ENCODE data around the gene CFAP46.

Gene CFAP46

DNA sequence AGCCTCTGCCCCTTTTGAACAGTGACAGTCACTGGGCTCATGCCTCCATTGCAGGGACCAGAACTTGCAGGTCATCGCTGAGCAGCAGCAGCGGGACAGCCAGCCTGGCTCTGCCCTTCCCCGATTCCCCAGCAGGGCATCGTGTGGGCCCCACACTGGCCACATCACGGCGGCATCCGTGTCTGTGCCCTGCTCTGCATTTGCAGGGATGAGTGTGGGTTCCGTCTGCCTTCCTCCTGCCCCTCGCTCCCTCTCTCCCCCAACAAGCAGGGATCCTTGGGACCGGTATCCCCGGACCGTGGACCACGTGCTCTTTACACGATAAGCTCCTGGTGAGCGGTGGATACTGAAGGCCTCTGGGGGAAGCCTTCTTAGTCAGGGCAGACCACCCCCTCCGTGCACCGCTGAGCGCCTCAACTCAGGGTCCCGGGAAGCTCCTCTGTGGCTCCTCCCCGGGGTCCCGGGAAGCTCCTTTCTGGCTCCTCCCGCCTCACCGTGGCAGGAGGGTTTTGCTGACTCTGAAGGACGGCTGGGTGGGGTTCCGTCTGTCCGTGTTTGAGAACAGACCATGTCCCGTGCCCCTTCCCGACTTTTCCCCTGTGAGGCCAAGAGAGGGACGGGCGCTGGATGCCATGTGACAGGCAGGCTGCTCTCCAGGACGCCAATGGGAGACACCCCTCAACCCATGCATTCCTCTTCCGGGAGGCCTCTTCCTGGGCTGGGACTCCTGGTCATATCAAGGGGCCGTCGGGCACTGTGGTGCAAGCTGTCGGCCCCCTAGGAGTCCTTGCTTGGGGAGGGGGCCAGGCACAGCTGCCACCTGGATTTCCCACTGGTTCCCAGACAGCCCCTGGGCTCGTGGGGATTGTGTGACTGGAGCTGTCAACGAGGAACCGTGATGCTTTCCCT, 132.9 kb downstream of the CFAP46 start:
- ChIA-PET POLR2A (no interaction called here), CTCF (no interaction called here)

DNA sequence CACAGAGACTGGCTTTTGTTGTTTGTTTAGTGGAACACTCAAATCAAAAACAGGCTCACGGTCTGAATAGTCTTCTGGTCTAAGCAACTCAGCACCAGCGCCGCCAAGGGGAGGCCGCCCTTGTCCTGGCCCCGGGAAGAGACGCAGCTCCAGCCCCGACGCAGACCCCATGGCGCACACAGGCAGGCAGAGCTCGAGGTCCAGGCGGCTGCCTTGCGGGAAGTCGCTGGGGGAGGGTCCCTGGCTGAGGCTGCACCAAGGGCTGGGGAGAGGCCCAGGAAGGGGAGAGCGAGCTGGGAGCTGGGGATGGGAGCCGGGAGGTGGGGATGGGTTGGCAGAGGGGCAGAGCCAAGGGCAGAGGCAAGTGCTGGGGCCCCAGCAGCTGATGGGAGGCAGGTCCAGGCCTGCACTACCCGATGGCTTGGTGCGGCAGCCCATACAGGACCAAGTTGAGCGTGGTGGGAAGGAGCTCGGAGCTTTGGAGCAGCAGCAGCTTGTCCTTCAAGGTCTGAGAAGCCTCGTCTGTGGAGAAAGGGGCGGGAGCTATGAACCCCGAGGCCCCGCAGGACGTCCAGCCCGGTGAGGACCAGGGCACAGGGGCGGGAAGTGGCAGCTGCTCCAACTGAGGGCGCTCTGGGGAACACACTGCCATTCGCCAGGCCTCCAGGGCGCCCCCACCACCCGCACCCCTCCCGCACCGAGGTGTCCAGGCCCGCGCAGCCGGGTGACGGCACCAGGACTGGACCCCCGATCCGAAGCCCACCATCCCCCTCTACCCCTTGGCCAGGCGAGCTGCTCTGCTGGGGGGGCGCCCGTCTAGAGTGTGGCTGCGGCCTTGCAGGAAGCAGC, 133.8 kb downstream of the CFAP46 start:
- POLR2A ChIA-PET = no interaction called here
- CTCF ChIA-PET = no interaction called here
- DNase-seq (ENCODE audit: extremely low spot score) = no peak
- TF ChIP-seq ZNF384 (IDR thresholded peaks at IDR 0.05) = no peak
- TF ChIP-seq FOXM1 (IDR thresholded peaks at IDR 0.05; ENCODE audit: borderline replicate concordance) = no peak
- TF ChIP-seq ARNT (IDR thresholded peaks at IDR 0.05) = no peak
- TF ChIP-seq SP1 (IDR thresholded peaks at IDR 0.05) = no peak
- no peak for TF ChIP-seq HDGF (IDR thresholded peaks at IDR 0.05; ENCODE audit: borderline replicate concordance)
- TF ChIP-seq PKNOX1 (IDR thresholded peaks at IDR 0.05) = no peak
- no peak for TF ChIP-seq FOXK2 (IDR thresholded peaks at IDR 0.05)
- TF ChIP-seq NFRKB (IDR thresholded peaks at IDR 0.05) = no peak
- TF ChIP-seq TARDBP (IDR thresholded peaks at IDR 0.05) = no peak
- TF ChIP-seq LEF1 (IDR thresholded peaks at IDR 0.05; ENCODE audit: borderline replicate concordance) = no peak
- no peak for TF ChIP-seq BHLHE40 (IDR thresholded peaks at IDR 0.05; ENCODE audit: borderline replicate concordance)
- no peak for TF ChIP-seq CTBP1 (IDR thresholded peaks at IDR 0.05; ENCODE audit: borderline replicate concordance)
- no peak for TF ChIP-seq L3MBTL2 (conservative IDR thresholded peaks at IDR 0.05)
- no peak for TF ChIP-seq SUZ12 (IDR thresholded peaks at IDR 0.05)
- TF ChIP-seq ELF4 (IDR thresholded peaks at IDR 0.05) = no peak
- TF ChIP-seq FOXA1 (IDR thresholded peaks at IDR 0.05) = no peak

More for the DNA sequence above, 132.9 kb downstream of the CFAP46 start:
- TF ChIP-seq BHLHE40 (IDR thresholded peaks at IDR 0.05; ENCODE audit: borderline replicate concordance) = no peak
- TF ChIP-seq HDGF (IDR thresholded peaks at IDR 0.05; ENCODE audit: borderline replicate concordance) = no peak
- TF ChIP-seq ELF4 (IDR thresholded peaks at IDR 0.05) = no peak
- TF ChIP-seq LEF1 (IDR thresholded peaks at IDR 0.05; ENCODE audit: borderline replicate concordance) = no peak
- no peak for TF ChIP-seq FOXK2 (IDR thresholded peaks at IDR 0.05)
- TF ChIP-seq ARNT (IDR thresholded peaks at IDR 0.05) = no peak
- no peak for TF ChIP-seq TARDBP (IDR thresholded peaks at IDR 0.05)
- TF ChIP-seq CTBP1 (IDR thresholded peaks at IDR 0.05; ENCODE audit: borderline replicate concordance) = no peak
- TF ChIP-seq PKNOX1 (IDR thresholded peaks at IDR 0.05) = no peak
- no peak for TF ChIP-seq SP1 (IDR thresholded peaks at IDR 0.05)
- no peak for TF ChIP-seq FOXM1 (IDR thresholded peaks at IDR 0.05; ENCODE audit: borderline replicate concordance)
- TF ChIP-seq FOXA1 (IDR thresholded peaks at IDR 0.05) = no peak
- no peak for TF ChIP-seq ZNF384 (IDR thresholded peaks at IDR 0.05)
- no peak for TF ChIP-seq SUZ12 (IDR thresholded peaks at IDR 0.05)
- no peak for DNase-seq (ENCODE audit: extremely low spot score)

GRCh38 chr10:132807621-132808049, 134.7 kb downstream of the CFAP46 start:
- POLR2A ChIA-PET = no interaction called here
- TF ChIP-seq SP1 (IDR thresholded peaks at IDR 0.05) (no peak), ZNF384 (IDR thresholded peaks at IDR 0.05) (no peak), FOXA1 (IDR thresholded peaks at IDR 0.05) (no peak), BHLHE40 (IDR thresholded peaks at IDR 0.05; ENCODE audit: borderline replicate concordance) (no peak), CTBP1 (IDR thresholded peaks at IDR 0.05; ENCODE audit: borderline replicate concordance) (no peak), FOXM1 (IDR thresholded peaks at IDR 0.05; ENCODE audit: borderline replicate concordance) (no peak), ARNT (IDR thresholded peaks at IDR 0.05) (no peak), HDGF (IDR thresholded peaks at IDR 0.05; ENCODE audit: borderline replicate concordance) (no peak), ELF4 (IDR thresholded peaks at IDR 0.05) (no peak), L3MBTL2 (conservative IDR thresholded peaks at IDR 0.05) (no peak), NFRKB (IDR thresholded peaks at IDR 0.05) (no peak), LEF1 (IDR thresholded peaks at IDR 0.05; ENCODE audit: borderline replicate concordance) (no peak), PKNOX1 (IDR thresholded peaks at IDR 0.05) (no peak), TARDBP (IDR thresholded peaks at IDR 0.05) (no peak), FOXK2 (IDR thresholded peaks at IDR 0.05) (no peak), SUZ12 (IDR thresholded peaks at IDR 0.05) (no peak)
- no peak for DNase-seq (ENCODE audit: extremely low spot score)
- CTCF ChIA-PET = no interaction called here

DNA sequence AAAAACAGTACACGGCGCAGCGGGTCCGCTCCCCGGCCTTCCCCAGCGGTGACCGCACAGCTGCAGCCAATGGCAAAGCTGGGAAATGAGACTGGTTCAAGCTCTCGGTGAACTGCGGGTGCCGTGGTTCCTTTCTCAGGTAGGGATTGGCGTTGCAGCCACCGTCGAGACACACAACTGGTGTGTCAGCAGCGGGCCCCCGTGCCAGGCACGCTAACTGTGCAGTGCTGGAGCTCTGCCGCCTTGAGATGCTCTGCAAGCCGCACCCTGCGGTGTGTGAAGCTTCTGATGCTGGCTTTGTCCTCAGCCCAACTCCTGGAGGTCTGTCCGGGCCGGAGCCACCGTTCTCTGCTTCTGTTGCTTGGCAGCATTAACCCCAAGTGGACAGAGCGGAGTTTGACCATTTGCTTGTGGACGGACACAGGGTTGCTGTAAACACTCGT, 135.8 kb downstream of the CFAP46 start:
- ChIA-PET CTCF (no interaction called here), POLR2A (no interaction called here)
- no peak for TF ChIP-seq BHLHE40 (IDR thresholded peaks at IDR 0.05; ENCODE audit: borderline replicate concordance)
- no peak for TF ChIP-seq HDGF (IDR thresholded peaks at IDR 0.05; ENCODE audit: borderline replicate concordance)
- TF ChIP-seq ARNT (IDR thresholded peaks at IDR 0.05) = no peak
- TF ChIP-seq SUZ12 (IDR thresholded peaks at IDR 0.05) = no peak
- TF ChIP-seq LEF1 (IDR thresholded peaks at IDR 0.05; ENCODE audit: borderline replicate concordance) = no peak
- TF ChIP-seq CTBP1 (IDR thresholded peaks at IDR 0.05; ENCODE audit: borderline replicate concordance) = no peak
- no peak for TF ChIP-seq SP1 (IDR thresholded peaks at IDR 0.05)
- no peak for TF ChIP-seq PKNOX1 (IDR thresholded peaks at IDR 0.05)
- no peak for TF ChIP-seq NFRKB (IDR thresholded peaks at IDR 0.05)
- no peak for DNase-seq (ENCODE audit: extremely low spot score)
